Small intestine (tissue), 7 donors: Measurements from ENCODE around the gene TMEM18. TPM values are rescaled to one million over a fixed set of nuclear protein-coding genes. Genes with fewer than 3 reads are reported as not detected.
"Not testable (repeated sequence)": the region's sequence is repeated elsewhere in the genome, so short reads cannot be mapped to it uniquely, and the experiment has no call there.

Experiments
- DNase-seq, 2 donors: peaks; one replicate each; pipeline versions ENCODE4 v3.0.0 to v3.0.0-alpha.2; 2013
- FAIRE-seq: peaks from 2 replicates; lab custom pipeline; 2012; peaks lifted over from hg19 to GRCh38; lab: Jason Lieb, UNC
- H3K27ac ChIP-seq, 3 donors: one replicate each; pipeline ENCODE4 v1.5.1; 2013; ENCODE audit warnings: low read length in 2 of 3, mild to moderate bottlenecking in 2 of 3, control low read depth in 1 of 3, inconsistent platforms in 1 of 3, low read depth in 1 of 3, moderate library complexity in 1 of 3
- H3K27me3 ChIP-seq, 3 donors: one replicate each; pipeline ENCODE4 v1.6.1; 2013; ENCODE audit warnings: low read length in 3 of 3, inconsistent platforms in 1 of 3; ENCODE audit not compliant: control insufficient read depth in 3 of 3, insufficient read depth in 3 of 3
- H3K36me3 ChIP-seq, 3 donors: one replicate each; pipeline ENCODE4 v1.6.1; 2013; ENCODE audit warnings: low read length in 3 of 3, inconsistent platforms in 1 of 3, low read depth in 1 of 3, mild to moderate bottlenecking in 1 of 3, moderate library complexity in 1 of 3; ENCODE audit not compliant: control insufficient read depth in 3 of 3, insufficient read depth in 2 of 3
- H3K4me1 ChIP-seq, 3 donors: one replicate each; pipeline ENCODE4 v1.6.1; 2013; ENCODE audit warnings: low read length in 2 of 3, inconsistent platforms in 1 of 3, low read depth in 1 of 3, mild to moderate bottlenecking in 1 of 3, moderate library complexity in 1 of 3; ENCODE audit not compliant: control insufficient read depth in 3 of 3, insufficient read depth in 2 of 3
- H3K4me3 ChIP-seq, 3 donors: one replicate each; pipeline ENCODE4 v1.5.1; 2013; ENCODE audit warnings: low read length in 3 of 3, control low read depth in 1 of 3, inconsistent platforms in 1 of 3, low read depth in 1 of 3, mild to moderate bottlenecking in 1 of 3, moderate library complexity in 1 of 3
- H3K9me3 ChIP-seq, 2 donors: one replicate each; pipeline ENCODE4 v1.6.1; 2013; ENCODE audit warnings: low read depth in 1 of 2, low read length in 1 of 2; ENCODE audit not compliant: control insufficient read depth in 2 of 2, insufficient read depth in 1 of 2
- WGBS, 3 donors: extraction: QIAGEN DNeasy Blood & Tissue Kit; methylation state at CpG; one replicate each; pipeline ENCODE4 v1.1.7; 2013; 5-methylcytosine and 5-hydroxymethylcytosine counted together
- polyA plus RNA-seq, 4 donors: library from polyadenylated mRNA; stranded (reverse) in 3 of 4; unstranded in 1 of 4; fragments of 200-250 nt in 3 of 4; fragments of 120-200 nt in 1 of 4; gene quantifications; one replicate each; pipeline versions ENCODE4 v1.2.1 to v1.2.3, GENCODE V29; 2013
- donor health status: healthy with polysubstance abuse.
- donor health status: control.
- donor health status: control.
- donor health status: Bipolar disorder and iron deficiency.
- donor health status: healthy.

TMEM18 gene
- polyA plus RNA-seq, 4 donors = 22.1 to 30.9 (median 25.8) TPM

DNA sequence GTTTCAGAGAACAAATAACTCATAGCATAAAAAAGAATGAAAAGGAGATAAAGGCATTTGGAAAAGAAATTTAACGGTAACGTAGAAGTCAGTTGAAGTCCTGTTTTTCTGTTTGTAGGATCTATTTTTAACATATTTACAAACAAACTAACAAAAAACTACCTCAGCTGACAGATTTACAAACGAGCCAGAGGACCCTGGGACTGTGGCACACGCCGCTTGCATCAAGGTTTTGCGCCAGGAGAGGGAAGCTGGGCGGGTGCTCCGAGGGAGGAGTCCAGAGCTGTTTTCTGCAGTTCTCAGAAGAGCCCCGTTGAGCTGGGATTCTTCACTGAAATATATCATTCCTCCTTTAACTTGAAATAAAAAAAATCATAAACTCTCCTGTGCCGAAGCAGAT lies 13.6 kb upstream of the TMEM18 start:
- H3K9me3 ChIP-seq = peaks cover 0 to 5% of the 10 kb centered on the region in 2 donors
- H3K4me3 ChIP-seq = no peak overlapping the region
- WGBS, 3 donors = 78 to 81% (median 79%) methylated on average over 10 of the region's 10 CpGs
- no peaks in the 10 kb centered on the region for H3K27me3 ChIP-seq
- H3K27ac ChIP-seq = no peak overlapping the region
- no peaks in the 10 kb centered on the region for H3K36me3 ChIP-seq
- DNase-seq = no peak
- FAIRE-seq = no peak
- H3K4me1 ChIP-seq = no peaks in the 10 kb centered on the region

DNA sequence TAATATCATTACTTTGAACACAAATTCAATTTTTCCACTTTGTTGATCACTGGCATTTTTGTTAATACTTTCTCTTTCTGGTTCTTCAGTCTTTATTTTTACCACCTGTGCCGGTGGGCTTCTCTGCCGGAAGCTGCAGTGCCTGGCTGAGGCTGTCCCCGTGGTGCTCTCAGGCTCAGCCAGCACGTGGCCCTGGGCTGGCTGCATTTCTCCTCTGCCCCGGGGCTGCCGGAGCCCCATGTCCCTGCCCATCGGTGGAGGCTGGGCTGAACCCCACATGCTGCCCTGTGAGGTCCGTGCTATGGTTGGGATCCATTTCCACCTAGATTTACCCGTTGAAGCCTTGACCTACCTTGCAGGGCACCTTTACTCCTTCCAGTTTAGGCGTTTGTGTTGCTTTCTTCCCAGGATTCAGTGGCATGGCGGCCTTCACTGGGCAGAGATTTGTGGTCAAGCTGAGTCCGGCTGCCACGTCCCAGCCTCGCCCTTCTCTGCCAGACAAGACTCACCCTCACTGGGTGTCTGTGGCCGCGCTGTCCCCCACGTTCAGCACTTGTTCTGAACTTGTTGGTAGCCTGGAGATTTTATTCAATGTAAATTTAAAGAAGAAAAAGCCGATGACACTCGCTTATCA lies 12.8 kb upstream of the TMEM18 start:
- DNase-seq = no peak
- Histone ChIP-seq H3K9me3 (peaks cover 1 to 9% of the 10 kb centered on the region in 2 donors), H3K27me3 (no peaks in the 10 kb centered on the region), H3K36me3 (no peaks in the 10 kb centered on the region), H3K4me1 (no peaks in the 10 kb centered on the region), H3K4me3 (no peak overlapping the region), H3K27ac (no peak overlapping the region)
- 75 to 78% (median 77%) methylated on average over 19 of the region's 19 CpGs for WGBS, 3 donors
- no peak for FAIRE-seq

GRCh38 chr2:689237-689636 lies 12.0 kb upstream of the TMEM18 start:
- Histone ChIP-seq H3K27ac (no peak overlapping the region), H3K4me3 (no peak overlapping the region), H3K9me3 (peaks cover 1 to 14% of the 10 kb centered on the region in 2 donors), H3K36me3 (no peaks in the 10 kb centered on the region), H3K4me1 (no peaks in the 10 kb centered on the region), H3K27me3 (no peaks in the 10 kb centered on the region)
- no peak for DNase-seq
- WGBS, 3 donors = 71 to 84% (median 83%) methylated on average over 5 of the region's 5 CpGs
- no peak for FAIRE-seq

DNA sequence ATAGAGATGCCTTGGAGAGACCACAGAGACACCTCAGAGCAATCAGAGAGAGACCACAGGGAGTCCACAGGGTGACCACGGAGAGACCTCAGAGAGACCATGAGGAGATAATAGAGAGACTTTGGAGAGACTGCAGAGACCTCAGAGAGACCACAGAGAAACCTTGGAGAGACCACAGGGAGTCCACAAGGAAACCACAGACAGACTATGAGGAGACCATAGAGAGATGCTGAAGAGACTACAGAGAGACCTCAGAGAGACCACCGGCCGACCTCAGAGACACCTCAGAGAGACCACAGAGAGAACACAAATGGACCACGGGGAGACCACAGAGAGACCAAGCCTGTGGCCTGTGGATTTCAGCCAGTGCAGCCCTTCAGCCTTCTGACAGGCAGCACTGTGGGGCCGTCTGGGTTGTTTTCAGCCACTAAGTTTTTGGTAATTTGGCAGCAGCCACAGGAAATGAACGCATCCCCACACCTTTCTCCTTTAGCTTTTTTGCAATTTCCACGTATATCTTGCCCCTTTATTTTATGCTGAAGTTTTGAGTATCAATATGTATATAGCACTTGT lies 11.4 kb upstream of the TMEM18 start:
- H3K9me3 ChIP-seq = peaks cover 1 to 17% of the 10 kb centered on the region in 2 donors
- H3K4me1 ChIP-seq = no peaks in the 10 kb centered on the region
- no peak overlapping the region for H3K4me3 ChIP-seq
- H3K27ac ChIP-seq = no peak overlapping the region
- 68 to 86% (median 75%) methylated on average over 7 of the region's 7 CpGs for WGBS, 3 donors
- FAIRE-seq = no peak
- no peaks in the 10 kb centered on the region for H3K27me3 ChIP-seq
- DNase-seq = no peak
- no peaks in the 10 kb centered on the region for H3K36me3 ChIP-seq

DNA sequence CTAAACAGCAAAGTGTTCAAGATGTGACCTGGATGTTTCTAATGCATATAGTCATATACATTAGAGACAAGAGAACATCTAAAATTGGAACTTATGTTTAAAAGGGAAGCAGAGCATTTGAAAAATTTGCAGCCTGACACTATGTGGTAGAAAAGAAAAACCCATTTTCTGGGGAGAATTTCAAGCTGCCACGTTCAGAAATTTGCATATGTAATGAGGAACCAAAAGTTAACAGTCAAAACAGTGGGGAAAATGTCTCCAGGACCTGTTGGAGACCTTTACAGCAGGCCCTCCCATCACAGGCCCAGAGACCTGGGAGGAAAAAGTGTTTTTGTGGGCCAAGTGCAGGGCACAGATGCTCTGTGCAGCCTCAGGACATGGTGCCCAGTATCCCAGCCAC lies 8.2 kb upstream of the TMEM18 start:
- peaks cover 1 to 17% of the 10 kb centered on the region in 2 donors for H3K9me3 ChIP-seq
- no peak for FAIRE-seq
- WGBS, 3 donors = 32 to 57% (median 33%) methylated on average over 1 of the region's 1 CpG

GRCh38 chr2:684913-685312 lies 7.7 kb upstream of the TMEM18 start:
- not testable (repeated sequence) for H3K4me1 ChIP-seq, DNase-seq, H3K27ac ChIP-seq, H3K4me3 ChIP-seq, H3K27me3 ChIP-seq, FAIRE-seq, H3K36me3 ChIP-seq
- peaks cover 1 to 17% of the 10 kb centered on the region in 2 donors for H3K9me3 ChIP-seq
- WGBS, 3 donors = 74 to 94% (median 87%) methylated on average over 2 of the region's 2 CpGs

More for the DNA sequence above, 8.2 kb upstream of the TMEM18 start:
- H3K27me3 ChIP-seq = no peaks in the 10 kb centered on the region
- H3K36me3 ChIP-seq = no peaks in the 10 kb centered on the region
- H3K4me3 ChIP-seq = no peak overlapping the region
- H3K27ac ChIP-seq = no peak overlapping the region
- no peak for DNase-seq
- H3K4me1 ChIP-seq = no peaks in the 10 kb centered on the region

DNA sequence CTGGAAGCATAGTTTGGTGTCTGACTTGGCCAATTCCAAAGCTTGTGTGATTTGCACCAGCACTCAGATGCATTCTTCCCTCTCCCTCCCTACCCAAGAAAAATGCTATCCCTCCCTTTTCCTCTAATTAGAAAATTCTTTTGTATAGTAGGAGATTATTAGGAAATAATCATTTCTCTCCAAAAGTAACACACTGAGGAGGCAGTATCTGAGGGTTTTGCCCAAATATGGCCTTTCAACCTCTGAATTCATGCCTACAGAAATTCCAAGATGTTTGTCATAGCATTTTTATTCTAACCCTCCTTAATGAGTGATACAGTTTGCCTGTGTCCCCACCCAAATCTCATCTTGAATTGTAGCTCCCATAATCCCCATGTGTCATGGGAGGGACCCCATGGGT lies 5.0 kb upstream of the TMEM18 start:
- H3K9me3 ChIP-seq = peaks cover 1 to 17% of the 10 kb centered on the region in 2 donors

GRCh38 chr2:681312-681711 lies 4.1 kb upstream of the TMEM18 start:
- H3K27me3 ChIP-seq = no peaks in the 10 kb centered on the region
- DNase-seq = no peak
- FAIRE-seq = no peak
- peaks cover 1 to 17% of the 10 kb centered on the region in 2 donors for H3K9me3 ChIP-seq
- 76 to 90% (median 88%) methylated on average over 11 of the region's 11 CpGs for WGBS, 3 donors
- H3K4me3 ChIP-seq = no peak overlapping the region
- H3K4me1 ChIP-seq = no peaks in the 10 kb centered on the region
- no peak overlapping the region for H3K27ac ChIP-seq
- H3K36me3 ChIP-seq = no peaks in the 10 kb centered on the region

More for the DNA sequence above, 5.0 kb upstream of the TMEM18 start:
- Histone ChIP-seq H3K36me3 (no peaks in the 10 kb centered on the region), H3K27me3 (no peaks in the 10 kb centered on the region), H3K27ac (no peak overlapping the region), H3K4me3 (no peak overlapping the region), H3K4me1 (no peaks in the 10 kb centered on the region)
- FAIRE-seq = no peak
- no peak for DNase-seq
